Common myeloid progenitor, CD34-positive (primary cell): Measurements from ENCODE around the gene A4GALT.
"Not testable (repeated sequence)": the region's sequence is repeated elsewhere in the genome, so short reads cannot be mapped to it uniquely, and the experiment has no call there.

Experiments
- CTCF ChIA-PET: fragments of 350-600 bp; sonication (Branson Sonifier 250); formaldehyde crosslinking; loops from one replicate; lab custom pipeline; 2021; ENCODE audit warnings: antibody characterized with exemption; lab: Charles Lee
- POLR2A ChIA-PET: fragments of 350-600 bp; sonication (Branson Sonifier 250); formaldehyde crosslinking; loops from one replicate; lab custom pipeline; 2021; ENCODE audit warnings: antibody characterized with exemption; lab: Charles Lee
- DNase-seq, 3 donors: peaks; one replicate each; pipeline versions ENCODE4 v3.0.0 to v3.0.0-alpha.2; 2013
- H3K27ac ChIP-seq, 2 experiments: 1 replicate in 1 of 2; 2 replicates in 1 of 2; pipeline ENCODE4 v1.7.0; 2013; ENCODE audit warnings: inconsistent platforms in 2 of 2, low read length in 2 of 2, mild to moderate bottlenecking in 2 of 2, low read depth in 1 of 2, moderate library complexity in 1 of 2; ENCODE audit not compliant: severe bottlenecking in 2 of 2, insufficient read depth in 1 of 2, poor library complexity in 1 of 2
- H3K27me3 ChIP-seq, 5 experiments: replicated peaks in 2 of 5; 1 replicate in 3 of 5; 2 replicates in 2 of 5; pipeline versions ENCODE4 v1.6.1 to v1.7.0; 2013; ENCODE audit warnings: low read length in 4 of 5, mild to moderate bottlenecking in 2 of 5, moderate library complexity in 2 of 5, inconsistent platforms in 1 of 5; ENCODE audit not compliant: insufficient read depth in 5 of 5, control insufficient read depth in 4 of 5
- H3K36me3 ChIP-seq, 4 experiments: 1 replicate in 2 of 4; 2 replicates in 2 of 4; pipeline versions ENCODE4 v1.6.1 to v1.7.0; 2013; ENCODE audit warnings: low read length in 3 of 4, control low read depth in 1 of 4, mild to moderate bottlenecking in 1 of 4; ENCODE audit not compliant: control insufficient read depth in 4 of 4, insufficient read depth in 4 of 4
- H3K4me1 ChIP-seq, 4 experiments: 1 replicate in 3 of 4; 2 replicates in 1 of 4; pipeline versions ENCODE4 v1.6.1 to v1.7.1; 2013; ENCODE audit warnings: low read length in 3 of 4, mild to moderate bottlenecking in 3 of 4, control low read depth in 1 of 4, inconsistent platforms in 1 of 4, moderate library complexity in 1 of 4; ENCODE audit not compliant: control insufficient read depth in 4 of 4, insufficient read depth in 4 of 4; ENCODE audit errors: control extremely low read depth in 1 of 4
- H3K4me3 ChIP-seq, 7 experiments: 1 replicate in 4 of 7; 2 replicates in 3 of 7; pipeline versions ENCODE4 v1.5.1 to v1.7.0; 2013; ENCODE audit warnings: mild to moderate bottlenecking in 7 of 7, low read length in 6 of 7, moderate library complexity in 6 of 7, inconsistent platforms in 2 of 7, low read depth in 2 of 7, control low read depth in 1 of 7; ENCODE audit not compliant: insufficient read depth in 4 of 7, control insufficient read depth in 1 of 7; ENCODE audit errors: extremely low read depth in 1 of 7
- H3K9me3 ChIP-seq, 5 experiments: 1 replicate in 4 of 5; 2 replicates in 1 of 5; pipeline versions ENCODE4 v1.6.1 to v1.7.1; 2013; ENCODE audit warnings: low read length in 4 of 5, mild to moderate bottlenecking in 2 of 5, inconsistent platforms in 1 of 5, low read depth in 1 of 5, moderate library complexity in 1 of 5; ENCODE audit not compliant: control insufficient read depth in 4 of 5, insufficient read depth in 2 of 5; ENCODE audit errors: control extremely low read depth in 1 of 5
- WGBS: methylation state at CpG from one replicate; pipeline ENCODE4 v1.1.5; 2013; ENCODE audit not compliant: insufficient coverage; 5-methylcytosine and 5-hydroxymethylcytosine counted together

The A4GALT gene

DNA sequence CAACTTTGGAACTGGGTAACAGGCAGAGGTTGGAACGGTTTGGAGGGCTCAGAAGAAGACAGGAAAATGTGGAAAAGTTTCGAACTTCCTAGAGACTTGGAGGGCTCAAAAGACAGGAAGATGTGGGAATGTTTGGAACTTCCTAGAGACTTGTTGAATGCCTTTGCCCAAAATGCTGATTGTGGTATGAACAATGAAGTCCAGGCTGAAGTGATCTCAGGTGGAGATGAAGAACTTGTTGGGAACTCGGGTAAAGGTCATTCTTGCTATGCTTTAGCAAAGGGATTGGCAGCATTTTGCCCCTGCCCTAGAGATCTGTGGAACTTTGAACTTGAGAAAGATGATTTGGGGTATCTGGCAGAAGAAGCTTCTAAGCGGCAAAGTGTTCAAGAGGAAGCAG lies 42.7 kb downstream of the A4GALT start:
- 100% methylated on average over 3 of the region's 4 CpGs for WGBS
- H3K4me1 ChIP-seq, CTCF ChIA-PET, H3K27me3 ChIP-seq, DNase-seq, H3K36me3 ChIP-seq, H3K27ac ChIP-seq, H3K4me3 ChIP-seq, POLR2A ChIA-PET, H3K9me3 ChIP-seq: not testable (repeated sequence)

DNA sequence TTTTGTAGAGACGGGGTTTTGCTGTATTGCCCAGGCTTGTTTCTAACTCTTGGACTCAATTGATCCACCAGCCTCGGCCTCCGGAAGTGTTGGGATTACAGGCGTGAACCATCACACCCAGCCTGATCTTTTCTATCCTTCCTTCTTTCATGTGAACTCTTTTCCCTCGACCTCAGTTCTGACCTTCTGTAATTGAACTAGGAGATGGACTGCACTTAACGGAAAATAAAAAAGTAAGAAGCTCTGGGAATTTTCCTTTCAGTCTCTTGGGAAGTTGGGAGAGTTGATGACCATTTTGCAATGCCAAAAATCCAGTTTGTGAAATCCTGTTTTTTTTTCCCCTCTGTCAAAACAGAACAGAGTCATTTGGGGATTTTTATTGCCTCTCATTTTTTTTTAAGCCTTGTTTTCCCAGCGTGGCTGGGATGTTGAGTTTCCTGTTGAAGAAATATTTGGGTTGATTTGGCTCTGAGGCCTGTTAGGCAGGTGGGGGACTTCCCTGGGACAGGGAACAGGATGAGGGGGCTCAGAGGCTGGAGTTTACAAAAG lies 44.5 kb downstream of the A4GALT start:
- Histone ChIP-seq H3K4me3 (no peak overlapping the region), H3K4me1 (peaks cover 0 to 5% (median 2%) of the 10 kb centered on the region in 4 experiments), H3K27ac (no peak overlapping the region), H3K27me3 (no peaks in the 10 kb centered on the region), H3K36me3 (no peaks in the 10 kb centered on the region), H3K9me3 (peaks cover 0 to 8% (median 3%) of the 10 kb centered on the region in 5 experiments)
- POLR2A ChIA-PET = no interaction called here
- DNase-seq = no peak
- CTCF ChIA-PET = no interaction called here
- 100% methylated on average over 4 of the region's 7 CpGs for WGBS

DNA sequence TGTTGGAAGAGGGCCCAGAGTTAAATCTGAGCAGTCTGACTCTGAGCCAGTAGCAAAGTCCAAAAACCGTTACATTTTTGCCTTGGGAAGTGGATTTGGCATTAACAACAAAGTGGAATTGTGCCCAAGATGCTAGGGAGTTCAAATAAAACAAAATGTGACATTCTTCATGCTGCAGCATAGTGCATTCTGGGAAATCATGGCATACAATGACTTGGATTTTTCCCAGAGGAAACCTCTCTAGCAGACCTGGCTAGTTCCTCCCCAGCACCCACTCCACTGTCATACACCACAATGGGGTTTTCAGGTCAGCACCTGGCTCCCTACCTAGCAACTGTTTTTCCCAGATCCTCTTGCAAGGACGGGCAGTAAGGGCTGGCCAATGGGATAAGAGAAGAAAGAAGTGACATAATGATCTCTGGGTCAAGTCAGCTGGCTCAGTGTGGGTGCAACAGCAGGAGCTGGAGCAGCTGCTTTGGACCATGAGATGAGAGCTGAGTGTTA lies 46.7 kb downstream of the A4GALT start:
- 92% methylated on average over 2 of the region's 2 CpGs for WGBS
- peaks cover 0 to 8% (median 3%) of the 10 kb centered on the region in 5 experiments for H3K9me3 ChIP-seq
- peaks cover 0 to 7% (median 2%) of the 10 kb centered on the region in 4 experiments for H3K4me1 ChIP-seq
- ChIA-PET CTCF (interaction anchor here (2.0 kb wide), 1 partner anchor 10 kb away, joined by 4 read pairs; no protein-coding TSS in a partner anchor), POLR2A (interaction anchor here (0.6 kb wide), 1 partner anchor 19 kb away, joined by 3 read pairs; no protein-coding TSS in a partner anchor)
- DNase-seq = no peak
- H3K27me3 ChIP-seq = no peaks in the 10 kb centered on the region
- no peaks in the 10 kb centered on the region for H3K36me3 ChIP-seq
- no peak overlapping the region for H3K4me3 ChIP-seq
- H3K27ac ChIP-seq = no peak overlapping the region

DNA sequence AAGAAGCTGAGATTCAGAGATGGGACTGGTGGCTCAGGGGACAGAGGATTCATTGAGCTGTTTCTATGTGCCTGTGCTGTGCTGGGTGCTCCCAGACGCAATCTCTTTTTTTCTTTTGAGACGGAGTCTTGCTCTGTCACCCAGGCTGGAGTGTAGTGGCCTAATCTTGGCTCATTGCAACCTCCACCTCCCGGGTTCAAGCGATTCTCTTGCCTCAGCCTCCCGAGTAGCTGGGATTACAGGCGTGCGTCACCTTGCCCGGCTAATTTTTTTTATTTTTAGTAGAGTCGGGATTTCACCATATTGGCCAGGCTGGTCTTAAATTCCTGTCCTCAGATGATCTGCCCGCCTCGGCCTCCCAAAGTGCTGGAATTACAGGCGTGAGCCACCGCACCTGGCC lies 47.6 kb downstream of the A4GALT start:
- H3K9me3 ChIP-seq, POLR2A ChIA-PET, H3K36me3 ChIP-seq, H3K27me3 ChIP-seq, DNase-seq, H3K4me3 ChIP-seq, H3K4me1 ChIP-seq, H3K27ac ChIP-seq: not testable (repeated sequence)
- WGBS = 95% methylated on average over 6 of the region's 13 CpGs
- CTCF ChIA-PET = interaction anchor here (0.9 kb wide), 1 partner anchor 9 kb away, joined by 3 read pairs; no protein-coding TSS in a partner anchor

DNA sequence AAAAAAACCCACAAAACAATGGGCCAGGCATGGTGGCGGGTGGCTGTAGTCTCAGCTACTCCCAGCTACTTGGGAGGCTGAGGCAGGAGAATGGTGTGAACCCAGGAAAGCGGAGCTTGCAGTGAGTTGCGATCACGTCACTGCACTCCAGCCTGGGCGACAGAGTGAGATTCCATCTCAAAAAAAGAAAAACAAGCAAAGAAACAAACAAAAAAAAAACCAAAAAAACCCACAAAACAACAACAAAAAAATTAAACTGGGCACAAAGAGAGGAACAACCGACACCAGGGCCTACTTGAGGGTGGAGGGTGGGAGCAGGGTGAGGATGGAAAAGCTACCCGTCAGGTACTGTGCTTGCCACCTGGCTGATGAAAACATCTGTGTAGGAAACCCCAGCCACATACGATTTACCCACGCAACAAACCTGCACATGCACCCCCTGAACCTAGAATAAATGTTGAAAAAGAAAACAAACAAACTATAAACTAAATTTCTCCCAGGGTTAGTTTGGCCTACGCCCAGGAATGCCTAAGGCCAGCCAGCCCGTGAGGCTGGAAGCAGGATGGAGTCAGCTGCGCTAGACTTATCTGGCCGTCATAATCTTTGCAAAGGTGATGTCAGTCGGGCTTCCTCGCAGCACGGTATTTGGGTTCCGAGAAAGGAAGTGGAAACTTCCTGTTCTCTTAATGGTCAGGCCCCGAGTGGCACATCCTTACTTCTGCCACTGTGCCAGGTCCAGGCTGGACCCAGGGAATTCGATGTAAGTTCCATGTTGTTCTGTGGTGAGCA lies 49.6 kb downstream of the A4GALT start:
- WGBS = 46% methylated on average over 12 of the region's 19 CpGs
- Histone ChIP-seq H3K36me3 (no peaks in the 10 kb centered on the region), H3K27me3 (peaks cover 0 to 2% (median 0%) of the 10 kb centered on the region in 5 experiments), H3K4me3 (no peak overlapping the region), H3K4me1 (peaks cover 0 to 7% (median 2%) of the 10 kb centered on the region in 4 experiments), H3K9me3 (no peaks in the 10 kb centered on the region), H3K27ac (no peak overlapping the region)
- ChIA-PET POLR2A (no interaction called here), CTCF (no interaction called here)
- no peak for DNase-seq

DNA sequence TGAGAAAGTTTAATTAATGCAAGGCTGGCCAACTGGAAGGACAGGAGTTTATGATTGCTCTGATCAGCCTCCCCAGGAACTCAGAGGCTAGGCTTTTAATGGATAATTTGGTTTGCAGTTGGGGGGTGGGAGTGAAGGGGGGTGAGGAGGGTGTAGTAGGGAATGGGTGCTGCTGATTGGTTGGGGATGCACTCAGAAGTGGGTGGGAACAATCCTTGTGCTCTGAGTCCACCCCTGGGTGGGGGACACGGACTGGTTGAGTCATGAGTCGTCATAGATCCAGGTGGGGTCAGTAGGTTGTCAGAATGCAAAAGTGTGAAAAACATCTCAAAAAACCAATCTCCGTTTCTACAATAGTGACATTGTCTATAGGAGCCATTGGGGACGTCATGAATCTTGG lies 50.6 kb downstream of the A4GALT start:
- Histone ChIP-seq H3K27me3 (peaks cover 0 to 2% (median 0%) of the 10 kb centered on the region in 5 experiments), H3K4me1 (peaks cover 0 to 7% (median 2%) of the 10 kb centered on the region in 4 experiments), H3K9me3 (no peaks in the 10 kb centered on the region), H3K27ac (no peak overlapping the region), H3K4me3 (no peak overlapping the region), H3K36me3 (no peaks in the 10 kb centered on the region)
- ChIA-PET CTCF (no interaction called here), POLR2A (no interaction called here)
- WGBS = 94% methylated on average over 2 of the region's 4 CpGs
- no peak for DNase-seq

DNA sequence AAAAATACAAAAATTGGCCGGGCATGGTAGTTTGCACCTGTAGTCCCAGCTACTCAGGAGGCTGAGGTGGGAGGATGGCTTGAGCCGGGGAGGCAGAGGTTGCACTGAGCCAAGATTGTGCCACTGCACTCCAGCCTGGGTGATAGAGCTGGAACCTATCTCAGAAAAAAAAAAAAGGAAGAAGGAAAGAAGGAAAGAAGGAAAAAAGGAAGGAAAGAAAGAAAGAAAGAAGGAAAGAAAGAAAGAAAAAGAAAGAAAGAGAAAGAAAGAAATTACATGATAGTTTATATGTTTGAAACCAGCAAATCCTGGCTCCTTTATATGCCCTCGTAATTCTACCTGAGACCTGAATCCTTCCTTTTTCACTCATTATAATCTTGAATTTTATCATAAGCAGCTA lies 54.3 kb downstream of the A4GALT start:
- 83% methylated on average over 2 of the region's 3 CpGs for WGBS
- H3K36me3 ChIP-seq, POLR2A ChIA-PET, H3K27ac ChIP-seq, H3K9me3 ChIP-seq, H3K27me3 ChIP-seq, H3K4me3 ChIP-seq, DNase-seq: not testable (repeated sequence)
- peaks cover 0 to 10% (median 8%) of the 10 kb centered on the region in 4 experiments for H3K4me1 ChIP-seq
- CTCF ChIA-PET = interaction anchor here (0.6 kb wide), 4 partner anchors 24 to 157 kb away, joined by 3 read pairs; no protein-coding TSS in a partner anchor
